Mesenteric fat pad (tissue), 1 donor: ENCODE measurements around the gene LPO. TPM values are rescaled to one million over a fixed set of nuclear protein-coding genes. Genes with fewer than 3 reads are reported as not detected.

ENCODE experiments used
- DNase-seq: peaks from one replicate; pipeline ENCODE4 v3.0.0-alpha.2; 2020; ENCODE audit warnings: low spot score
- total RNA-seq: library from RNA; stranded (reverse); fragmentation: NEBNext Ultra II Directional; extraction: Animal tissue kit (Norgen Biotek cat#: 25700); gene quantifications from one replicate; pipeline ENCODE4 v1.2.1, GENCODE V29; 2021
- donor health status: DM: yes; HTN: yes; CAD: no.

LPO gene
- total RNA-seq, 1 donor from 2014 or later, result not detected

DNA sequence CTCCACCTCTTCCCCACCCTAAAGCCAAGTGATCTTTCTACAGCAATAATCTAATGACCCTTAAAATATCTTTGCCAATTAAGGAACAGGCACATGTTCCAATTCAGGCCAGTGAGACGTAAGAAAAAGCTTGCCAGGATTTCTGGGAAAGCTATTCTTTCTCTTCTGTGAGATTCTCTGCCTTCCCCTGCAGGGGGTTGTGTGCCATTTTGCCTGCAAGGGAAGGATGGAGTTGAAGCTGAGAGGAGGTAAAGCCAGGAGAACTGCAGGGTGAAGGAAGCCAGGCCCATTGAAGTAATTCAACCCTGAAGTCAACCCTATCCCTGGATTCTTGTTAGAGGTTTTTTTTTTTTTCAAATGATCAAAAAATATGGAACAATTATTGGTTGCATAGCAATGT lies 9.0 kb upstream of the LPO start:
- DNase-seq, result no peak

DNA sequence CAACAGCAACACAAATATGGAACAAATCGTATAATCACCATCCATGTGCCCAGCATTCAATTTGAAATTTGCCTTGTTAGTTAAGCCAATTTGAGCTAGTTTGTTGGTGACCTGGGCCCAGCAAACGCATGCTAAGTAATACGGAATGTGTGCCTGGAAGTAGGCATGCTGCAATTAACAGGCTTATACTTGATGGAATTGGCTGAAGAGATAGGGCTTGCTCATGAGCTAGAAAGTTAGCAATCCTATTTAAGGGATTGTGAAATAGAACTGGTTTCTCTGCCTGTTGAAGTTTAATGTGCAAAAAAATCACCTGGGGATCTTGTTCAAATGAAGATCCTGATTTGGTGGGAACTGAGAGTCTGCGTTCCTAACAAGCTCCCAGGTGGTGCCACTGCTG lies 8.5 kb upstream of the LPO start:
- DNase-seq, result no peak

DNA sequence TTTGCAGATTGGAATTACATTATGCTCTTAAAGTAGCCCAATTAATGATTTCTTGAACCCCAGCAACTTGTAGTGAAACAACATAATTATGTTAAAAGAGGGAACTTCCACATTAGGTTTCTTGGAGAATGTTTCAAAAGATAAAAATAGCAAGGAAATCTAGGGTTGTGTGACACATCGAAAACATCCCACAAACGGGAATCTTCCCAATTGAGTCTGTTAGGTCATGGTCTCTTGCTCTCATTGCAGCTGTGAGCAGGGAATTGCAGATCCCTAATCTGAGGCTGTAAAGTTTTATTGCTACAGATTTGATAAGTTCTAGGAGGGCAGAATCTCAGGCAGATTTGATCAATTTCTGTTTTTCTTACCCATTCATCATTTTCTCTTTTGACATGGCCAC lies 6.7 kb upstream of the LPO start:
- no peak for DNase-seq

DNA sequence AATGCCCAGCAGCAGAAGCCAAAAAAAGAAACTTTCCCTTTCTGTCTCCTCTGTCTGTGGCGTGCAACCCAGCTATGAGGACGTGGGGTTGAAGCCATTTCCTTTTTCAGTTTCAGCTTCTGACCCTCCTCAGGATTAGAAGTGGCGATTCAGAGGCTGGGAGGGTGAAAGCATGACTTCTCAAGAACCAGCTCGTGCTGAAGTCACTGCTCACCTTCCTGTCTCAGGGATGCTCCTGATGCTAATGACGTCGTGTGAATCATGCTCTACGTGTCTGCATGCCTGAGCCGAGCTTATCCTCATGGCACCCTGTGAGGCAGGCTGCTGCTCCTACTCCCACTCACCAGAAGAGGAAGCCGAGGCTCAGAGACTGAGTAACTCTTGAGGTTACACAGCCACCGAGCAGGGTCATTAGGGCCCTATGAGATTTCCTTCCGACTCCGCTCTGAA lies 5.7 kb upstream of the LPO start:
- no peak for DNase-seq

DNA sequence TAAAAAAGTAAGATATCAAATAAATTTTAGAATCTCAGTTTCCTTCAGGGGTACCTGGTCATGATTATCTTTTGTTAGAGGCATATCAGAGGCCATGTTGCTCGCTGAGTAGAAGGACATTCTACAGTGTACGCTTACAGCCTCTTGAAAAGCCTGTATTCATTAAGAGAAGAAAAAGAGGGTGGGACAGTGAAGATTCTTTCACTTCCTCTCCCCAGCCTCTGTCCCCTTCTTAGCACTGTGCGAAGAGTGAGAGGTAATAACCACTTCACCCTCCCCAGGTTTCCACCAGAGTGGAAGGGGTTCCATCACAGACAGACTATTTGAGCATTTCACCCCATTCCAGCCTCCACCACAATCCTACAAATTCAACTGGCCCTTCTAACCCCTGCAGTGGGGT lies 4.8 kb upstream of the LPO start:
- no peak for DNase-seq

DNA sequence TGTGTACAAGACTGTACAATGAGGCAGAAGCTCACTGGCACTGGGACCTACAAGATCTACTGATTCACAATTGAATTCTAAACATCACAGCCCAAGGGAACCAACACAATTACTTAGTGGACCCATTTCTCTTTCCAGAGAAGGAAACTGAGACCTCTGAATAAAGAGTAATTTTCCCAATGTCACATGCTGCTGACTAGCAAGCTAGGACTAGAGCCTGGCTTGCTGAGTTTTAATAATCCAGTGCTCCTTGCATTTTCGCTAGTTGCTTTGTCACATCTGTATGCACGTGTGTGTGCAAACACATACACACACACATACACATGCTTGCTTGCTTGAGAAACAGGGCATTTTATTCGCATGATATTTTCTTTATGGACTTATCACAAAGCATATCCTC lies 3.9 kb upstream of the LPO start:
- no peak for DNase-seq

DNA sequence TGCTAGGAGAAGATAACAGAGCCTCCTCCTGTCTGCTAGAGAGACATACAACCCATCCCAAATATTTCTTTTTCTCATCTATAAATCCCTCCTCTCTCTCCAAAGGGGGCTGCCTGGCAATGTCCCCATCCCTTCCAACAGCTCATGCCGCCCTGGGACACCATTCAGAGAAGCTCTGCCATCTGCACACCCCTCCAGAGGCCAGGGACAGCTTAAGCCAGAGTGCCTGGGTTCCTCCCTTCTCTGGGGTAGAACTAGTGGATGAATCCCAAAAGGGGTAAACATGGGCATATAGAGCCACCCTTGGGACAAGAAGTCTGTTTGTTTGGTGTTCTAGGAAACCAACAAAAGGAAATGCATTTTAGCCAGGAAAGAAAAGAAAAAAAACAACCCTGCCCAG lies 2.6 kb upstream of the LPO start:
- no peak for DNase-seq

DNA sequence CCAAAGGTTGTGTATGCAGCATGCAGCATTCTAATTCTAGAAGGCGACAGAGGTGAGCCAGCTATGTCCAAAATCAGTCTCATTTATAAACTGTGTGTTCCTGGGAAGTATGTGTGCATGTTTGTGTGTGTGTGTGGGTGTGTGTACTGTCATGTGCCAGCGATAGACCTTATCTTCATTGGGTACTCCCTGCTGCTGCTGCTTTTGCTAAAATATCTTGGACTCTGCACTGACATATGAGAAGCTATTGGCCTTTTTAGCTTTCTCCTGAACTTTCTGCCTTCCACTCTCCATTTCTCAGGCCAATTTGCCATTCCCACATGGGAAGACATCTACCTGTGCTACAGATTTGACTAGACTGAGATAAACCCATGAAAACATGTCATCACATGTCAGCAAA lies 2.0 kb upstream of the LPO start:
- no peak for DNase-seq

DNA sequence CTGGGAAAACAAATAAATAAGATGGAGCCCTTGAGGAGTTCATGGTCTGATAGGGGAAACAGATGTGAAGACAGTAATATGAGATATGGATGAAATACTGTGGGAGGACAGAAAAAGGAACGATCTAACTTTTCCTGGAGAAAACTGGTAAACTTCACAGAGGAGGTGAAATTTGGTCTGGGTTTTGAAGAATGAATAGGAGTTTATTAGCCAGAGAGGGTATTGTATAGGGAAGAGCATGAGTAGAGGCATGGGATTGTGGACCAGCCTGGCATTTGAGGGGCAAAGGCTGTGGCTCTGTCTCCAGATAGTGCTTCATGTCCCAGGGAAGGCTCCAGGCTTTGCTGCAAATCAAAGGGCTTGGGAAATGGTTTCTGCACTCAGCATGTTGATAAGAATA lies 1.6 kb downstream of the LPO start:
- no peak for DNase-seq

DNA sequence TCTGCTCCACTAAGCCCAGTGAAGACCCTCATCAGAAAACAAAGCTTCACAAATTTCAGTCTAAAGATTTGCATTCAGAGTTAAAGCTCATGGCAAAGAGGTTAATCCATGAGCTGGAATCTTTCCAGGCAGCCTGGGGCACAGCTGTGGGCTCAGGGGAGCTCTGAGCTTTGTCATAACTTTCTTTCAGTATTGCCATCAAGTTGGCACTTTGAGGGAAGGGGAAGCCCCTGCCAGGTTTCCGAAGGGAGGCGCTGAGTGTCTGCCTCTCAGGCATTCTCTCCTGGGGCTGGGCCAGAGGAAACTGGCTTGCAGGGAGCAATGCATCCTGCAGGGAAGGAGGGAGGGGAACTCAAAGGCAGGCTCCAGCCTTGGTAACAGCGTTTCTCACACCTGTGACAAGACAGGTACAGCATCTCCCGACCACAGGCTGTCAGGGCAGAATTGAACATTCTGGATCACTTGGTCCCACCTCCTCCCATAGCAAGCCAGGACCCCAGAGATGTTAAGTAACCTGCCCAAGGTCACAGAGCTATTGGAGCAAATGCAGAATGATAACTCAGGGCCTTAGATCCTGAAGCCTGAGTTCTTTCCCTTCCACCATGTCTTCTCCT lies 3.9 kb downstream of the LPO start:
- DNase-seq, result no peak

DNA sequence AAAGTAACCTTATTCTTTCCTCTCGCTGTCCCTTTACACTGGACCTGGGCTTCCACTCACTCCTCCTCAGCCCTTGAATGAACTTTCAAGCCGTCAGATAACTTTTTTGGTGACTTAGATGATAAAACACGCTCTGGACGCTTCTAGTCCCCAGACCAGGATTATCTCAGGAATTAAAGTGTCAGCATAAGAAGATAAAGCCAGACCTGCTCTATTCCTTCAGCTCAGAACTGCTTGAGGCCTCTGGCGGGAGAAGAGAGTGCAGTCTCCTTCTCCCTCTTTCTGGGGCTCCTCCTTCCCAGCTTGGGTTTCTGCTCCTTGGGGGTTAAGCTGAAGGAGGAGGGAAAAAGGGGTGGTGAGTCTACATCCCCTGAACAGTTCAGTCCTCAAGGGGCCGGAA lies 6.6 kb downstream of the LPO start:
- DNase-seq, result no peak

DNA sequence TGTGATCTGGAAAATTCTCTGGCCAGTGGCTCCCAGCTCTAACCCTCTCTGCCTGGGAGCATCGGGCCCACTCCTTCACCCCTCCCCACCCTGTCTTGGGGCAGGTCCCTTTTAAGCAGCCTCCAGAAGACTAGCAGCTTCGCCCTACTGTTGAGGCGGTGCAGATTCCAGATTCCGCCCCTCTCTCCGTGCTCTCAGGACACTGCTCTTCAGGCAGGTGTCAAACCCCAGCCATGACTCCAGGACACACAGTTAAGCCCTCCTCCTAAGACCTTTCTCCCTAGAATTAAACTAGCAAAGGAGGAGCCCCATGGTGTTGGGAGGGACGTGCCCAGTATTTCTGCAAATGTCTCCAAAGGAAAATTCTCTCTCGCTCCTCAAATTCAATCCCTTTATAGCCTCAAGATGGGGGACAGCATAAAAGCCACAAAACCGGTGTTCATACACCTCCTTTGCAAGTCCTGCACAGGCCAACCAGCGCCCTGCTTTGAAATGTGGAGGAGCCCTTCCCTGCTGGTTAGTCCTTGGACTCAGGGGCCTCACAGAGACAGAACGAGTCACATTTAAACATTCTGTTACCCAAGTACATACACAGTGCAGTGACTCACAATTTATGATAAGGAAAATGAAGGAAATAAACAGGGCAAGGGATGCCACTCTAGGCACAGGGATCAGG lies 7.2 kb downstream of the LPO start:
- no peak for DNase-seq

DNA sequence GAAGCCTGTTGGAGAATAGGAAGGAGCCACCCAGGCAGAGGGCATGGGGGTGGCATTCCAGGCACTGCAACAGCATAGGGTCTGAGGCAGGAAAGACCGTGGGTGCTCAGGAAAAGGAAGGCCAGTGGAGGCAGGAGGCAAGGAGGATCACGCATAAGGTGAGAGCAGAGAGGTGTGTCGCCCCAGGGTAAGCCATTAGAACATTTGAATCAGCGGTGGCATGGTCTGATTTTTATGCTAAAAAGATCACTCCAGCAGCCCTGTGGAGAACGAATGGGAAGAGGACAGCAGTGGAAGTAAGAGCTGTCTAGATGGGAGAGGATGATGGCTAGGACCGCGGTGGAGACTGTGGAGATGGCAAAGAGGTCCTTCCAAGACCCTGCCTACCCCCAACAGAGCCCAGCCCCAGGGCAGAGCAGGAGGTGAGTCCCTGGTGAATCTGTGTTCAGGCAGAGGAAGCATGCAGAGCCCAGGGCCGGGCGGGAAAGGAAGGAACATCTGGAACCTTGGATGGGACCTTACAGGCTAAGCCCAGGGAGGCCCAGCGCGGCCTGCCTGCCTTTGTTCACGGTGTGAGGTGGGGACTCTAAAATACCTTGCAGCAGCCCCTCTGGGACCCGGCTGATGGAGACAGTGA lies 7.8 kb downstream of the LPO start:
- no peak for DNase-seq

DNA sequence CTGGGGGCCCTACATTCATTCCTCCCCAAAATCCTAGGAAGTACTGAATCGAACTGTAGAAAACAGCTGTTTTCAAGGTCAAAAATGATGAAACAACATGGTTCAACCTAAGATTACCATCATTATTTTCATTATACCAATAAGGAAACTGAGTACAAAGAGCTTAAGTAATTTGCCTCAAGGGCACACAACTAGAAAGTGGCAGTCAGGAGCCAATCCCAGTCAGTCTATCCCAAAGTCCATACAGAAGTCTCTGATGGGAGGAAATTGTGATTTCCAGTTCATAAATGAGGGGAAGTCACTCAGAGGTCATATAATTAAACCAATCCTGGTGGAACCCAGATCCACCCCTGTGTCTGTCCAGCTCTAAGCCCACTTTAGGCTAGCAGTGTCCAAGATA lies 8.4 kb downstream of the LPO start:
- DNase-seq, result no peak

DNA sequence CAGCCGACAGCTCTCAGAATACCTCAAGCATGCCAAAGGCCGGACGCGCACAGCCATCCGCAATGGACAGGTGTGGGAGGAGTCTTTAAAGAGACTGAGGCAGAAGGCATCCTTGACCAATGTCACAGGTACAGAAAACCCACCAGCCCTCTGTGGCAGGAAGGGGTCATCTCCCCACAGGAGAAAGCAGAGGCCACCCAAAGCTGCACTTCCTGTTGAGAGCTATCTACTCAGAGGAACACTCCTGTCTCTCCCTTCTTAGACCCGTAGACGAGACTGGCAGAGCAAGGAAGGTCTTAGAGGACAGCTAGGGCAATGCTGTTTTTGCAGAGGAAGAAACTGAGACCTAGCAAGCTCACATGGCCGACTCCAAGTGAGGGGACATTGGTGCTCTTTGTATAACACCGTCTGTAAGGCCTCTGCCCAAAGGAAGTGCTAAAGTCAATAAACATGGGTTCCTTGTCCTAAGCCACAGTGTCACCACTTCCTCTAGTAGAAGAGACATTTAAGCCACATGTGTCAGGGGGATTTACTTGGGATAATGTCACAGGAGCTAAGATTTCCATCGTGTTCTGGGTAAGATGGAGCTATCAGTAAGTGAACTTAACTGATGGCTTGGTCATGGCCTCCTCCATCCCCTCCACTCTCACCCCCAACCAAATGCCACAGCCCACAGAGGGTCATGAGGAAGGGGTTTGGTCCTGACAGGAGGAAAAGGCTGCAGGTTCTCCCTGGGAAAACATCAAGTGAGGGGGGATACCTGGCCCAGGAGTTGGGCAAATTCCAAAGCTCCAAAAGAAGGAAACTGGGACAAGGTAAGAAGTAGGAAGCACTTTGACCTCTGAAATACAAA lies 9.4 kb downstream of the LPO start:
- no peak for DNase-seq

DNA sequence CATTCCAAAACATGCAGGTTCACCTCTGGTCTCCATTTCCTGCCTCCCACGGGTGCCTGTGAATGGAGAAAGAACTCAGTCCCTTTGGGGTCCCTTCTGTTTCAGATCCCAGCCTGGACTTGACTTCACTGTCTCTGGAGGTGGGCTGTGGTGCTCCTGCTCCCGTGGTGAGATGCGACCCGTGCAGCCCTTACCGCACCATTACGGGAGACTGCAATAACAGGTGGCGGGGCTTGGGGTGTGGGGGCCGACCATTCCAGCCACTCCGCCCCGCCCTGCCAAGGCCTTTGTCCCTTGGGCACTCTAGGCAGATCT lies 10.5 kb downstream of the LPO start:
- DNase-seq, result no peak

DNA sequence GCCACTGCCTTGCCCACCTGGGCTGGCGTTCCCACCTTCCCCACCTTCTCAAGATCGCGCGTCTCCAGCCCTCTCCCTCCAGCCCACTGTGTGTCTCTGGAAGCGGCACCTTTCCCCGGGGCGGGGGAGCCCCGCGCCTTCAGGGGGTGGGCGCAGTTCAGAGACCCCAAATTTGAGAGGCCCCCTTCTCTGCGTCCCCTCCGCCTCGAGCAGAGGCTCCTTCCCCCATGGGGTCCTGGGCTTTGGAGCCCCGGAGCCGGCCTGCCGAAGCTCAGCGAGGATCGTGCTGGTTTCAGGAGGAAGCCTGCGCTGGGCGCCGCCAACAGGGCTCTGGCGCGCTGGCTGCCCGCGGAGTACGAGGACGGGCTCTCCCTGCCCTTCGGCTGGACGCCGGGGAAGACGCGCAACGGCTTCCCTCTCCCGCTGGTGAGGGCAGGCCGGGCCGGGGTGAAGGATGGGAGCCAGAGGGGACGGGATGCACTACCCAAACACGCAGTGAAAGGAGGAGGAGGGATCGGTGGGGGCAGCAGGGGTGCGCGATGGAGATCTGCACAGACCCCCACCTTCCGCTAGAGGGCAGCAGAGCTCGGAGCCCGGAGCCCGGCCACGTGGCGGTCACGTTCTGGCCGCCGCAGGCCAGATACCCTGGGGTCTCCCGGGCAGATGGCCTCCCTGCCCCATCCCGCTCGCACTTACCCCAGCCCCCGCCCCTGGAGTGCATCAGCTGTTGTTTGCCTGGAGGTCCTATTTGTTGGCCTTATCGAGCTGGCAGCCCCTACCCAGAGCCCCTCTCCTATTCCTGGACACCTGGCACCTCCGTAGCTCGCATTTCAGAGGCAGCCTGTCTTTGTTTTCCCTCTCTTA lies 11.1 kb downstream of the LPO start:
- DNase-seq, result no peak

DNA sequence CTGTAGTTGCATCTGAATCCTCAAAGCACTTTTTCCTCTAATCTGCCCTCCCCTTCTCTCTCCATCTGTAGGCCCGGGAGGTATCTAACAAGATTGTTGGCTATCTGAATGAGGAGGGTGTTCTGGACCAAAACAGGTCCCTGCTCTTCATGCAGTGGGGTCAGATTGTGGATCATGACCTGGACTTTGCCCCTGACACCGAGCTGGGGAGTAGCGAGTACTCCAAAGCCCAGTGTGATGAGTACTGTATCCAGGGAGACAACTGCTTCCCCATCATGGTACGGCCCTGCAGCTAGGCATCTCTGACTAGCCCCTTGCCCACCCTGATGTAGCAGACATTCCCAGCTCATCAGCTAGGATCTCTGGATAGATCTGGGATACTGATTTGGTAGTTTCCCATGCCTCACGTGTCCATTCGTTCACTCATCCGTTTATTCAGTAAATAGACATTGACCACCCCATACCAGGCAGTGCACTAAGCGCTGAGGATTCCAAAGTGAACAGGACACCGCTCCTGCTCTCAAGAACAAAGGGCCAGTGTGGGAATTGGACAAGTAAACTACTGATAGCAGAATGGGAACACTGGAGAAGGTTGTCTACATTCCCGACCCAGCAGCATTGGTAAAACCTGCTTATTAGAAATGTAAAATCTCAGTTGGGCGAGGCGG lies 12.1 kb downstream of the LPO start:
- DNase-seq, result peak; percentile 49

DNA sequence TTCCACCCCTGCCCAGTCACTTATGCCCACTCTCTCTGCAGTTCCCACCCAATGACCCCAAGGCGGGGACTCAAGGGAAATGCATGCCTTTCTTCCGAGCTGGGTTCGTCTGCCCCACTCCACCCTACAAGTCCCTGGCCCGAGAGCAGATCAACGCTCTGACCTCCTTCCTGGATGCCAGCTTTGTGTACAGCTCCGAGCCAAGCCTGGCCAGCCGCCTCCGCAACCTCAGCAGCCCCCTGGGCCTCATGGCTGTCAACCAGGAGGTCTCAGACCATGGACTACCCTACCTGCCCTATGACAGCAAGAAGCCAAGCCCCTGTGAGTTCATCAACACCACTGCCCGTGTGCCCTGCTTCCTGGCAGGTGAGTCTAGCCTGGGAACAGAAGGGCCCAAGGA lies 13.8 kb downstream of the LPO start:
- peak; percentile 87 for DNase-seq

DNA sequence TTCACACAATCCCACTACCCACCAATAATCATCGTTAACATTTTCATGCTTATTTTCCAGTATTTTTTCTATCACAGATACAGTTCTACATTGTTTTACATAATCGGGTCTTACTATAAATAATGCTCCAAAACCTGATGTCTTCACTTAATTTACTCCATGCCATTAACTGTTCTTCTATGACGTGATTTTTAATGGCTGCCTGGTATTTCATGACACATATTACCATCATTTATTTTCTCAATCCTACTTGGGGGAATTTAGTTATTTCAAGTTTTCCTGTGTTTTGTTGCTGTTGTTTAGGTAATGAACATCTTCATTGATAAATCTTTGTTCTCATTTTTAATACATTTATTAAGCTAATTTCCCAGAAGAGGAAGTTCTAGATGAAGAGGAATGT lies 14.7 kb downstream of the LPO start:
- DNase-seq, result no peak

DNA sequence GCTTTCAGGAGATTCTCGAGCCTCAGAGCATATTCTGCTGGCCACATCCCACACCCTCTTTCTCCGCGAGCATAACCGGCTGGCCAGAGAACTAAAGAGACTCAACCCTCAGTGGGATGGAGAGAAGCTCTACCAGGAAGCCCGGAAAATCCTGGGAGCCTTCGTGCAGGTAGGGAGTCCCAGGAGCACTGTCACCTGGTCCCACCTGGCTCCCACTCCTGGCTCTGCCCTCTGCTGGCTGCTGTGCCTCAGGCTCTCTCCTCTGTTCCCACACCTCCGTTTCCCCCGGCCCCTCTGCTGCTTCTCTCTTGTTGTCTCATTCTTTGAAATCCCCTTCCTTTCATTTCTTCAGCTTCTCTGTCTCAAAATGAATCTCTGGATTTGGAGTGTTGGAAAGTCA lies 16.4 kb downstream of the LPO start:
- DNase-seq, result no peak
